ENCODE measurements around the gene SPACA5. TPM values are rescaled to one million over a fixed set of nuclear protein-coding genes. Genes with fewer than 3 reads are reported as not detected.
"Not testable (repeated sequence)": the region's sequence is repeated elsewhere in the genome, so short reads cannot be mapped to it uniquely, and the experiment has no call there.

SPACA5 gene
- total RNA-seq, 1 donor, result not detected

DNA sequence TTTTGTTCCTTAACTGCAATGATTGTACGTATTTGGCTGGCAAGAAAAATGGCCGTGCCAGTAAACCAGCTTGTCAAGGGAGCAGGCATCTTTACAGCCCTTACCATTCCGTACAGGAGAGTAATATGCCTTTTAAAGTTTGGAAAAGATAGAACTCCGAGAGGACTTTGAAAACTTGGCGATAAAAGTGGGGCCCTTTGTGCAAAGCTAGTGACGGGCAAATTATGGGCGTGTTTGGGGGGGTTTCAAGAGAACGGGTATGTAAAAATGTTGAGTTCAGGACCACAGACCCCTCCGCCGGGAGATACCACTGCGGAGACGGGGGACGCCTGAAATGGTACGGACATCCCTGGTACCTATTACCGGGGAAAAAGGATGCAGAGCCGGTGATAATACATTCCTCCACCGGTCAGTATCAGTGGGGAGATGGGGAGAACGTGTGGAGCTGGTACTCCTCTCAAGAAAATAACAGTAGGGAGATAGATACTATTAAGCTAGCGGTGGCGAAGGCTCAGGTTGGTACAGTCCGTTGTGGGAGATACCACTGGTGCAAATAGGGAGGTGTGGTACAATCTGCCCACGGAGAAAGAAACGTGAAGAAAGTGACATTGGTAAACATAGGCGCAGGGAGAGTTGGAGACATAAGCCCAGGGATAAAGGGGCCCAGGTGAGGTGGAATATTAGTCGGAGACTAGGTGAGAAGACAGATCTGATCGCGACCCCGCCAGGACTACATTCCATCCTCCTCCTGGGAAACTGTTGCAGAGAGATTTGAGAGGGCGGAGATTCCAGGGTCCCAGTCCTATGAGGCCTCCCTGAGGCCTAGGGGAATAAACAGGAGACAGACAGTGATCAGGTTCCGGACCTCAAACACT is 14.5 kb downstream of the SPACA5 start:
- DNase-seq (ENCODE audit: low read depth in 2 of 3, low spot score in 2 of 3), result peak; percentile 58 to 87 (median 84)

- no peak for DNase-seq (ENCODE audit: low read depth in 2 of 3, low spot score in 2 of 3)
Observed at GRCh38 chrX:48022100-48022499, 15.3 kb downstream of the SPACA5 start.

DNA sequence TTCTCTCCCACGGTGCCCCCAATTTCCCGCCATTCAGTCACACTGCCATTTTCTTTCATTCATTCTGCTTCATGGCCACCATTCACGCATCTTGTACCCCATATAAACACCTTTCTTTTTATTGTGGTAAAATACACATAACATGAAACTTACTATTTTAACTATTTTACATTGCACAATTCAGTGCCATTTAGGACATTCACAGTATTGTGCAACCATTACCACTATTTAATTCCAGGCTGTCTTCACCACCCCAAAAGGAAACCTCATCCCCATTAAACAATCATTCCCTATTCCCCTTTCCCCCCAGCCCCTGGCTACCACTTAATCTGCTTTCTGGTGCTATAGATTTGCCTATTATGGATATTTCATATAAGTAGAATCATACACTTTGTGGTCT is 15.9 kb downstream of the SPACA5 start:
- no peak for DNase-seq (ENCODE audit: low read depth in 2 of 3, low spot score in 2 of 3)

- peak in 2 of 3 donors; percentile 50 to 67 for DNase-seq (ENCODE audit: low read depth in 2 of 3, low spot score in 2 of 3)
Observed at GRCh38 chrX:48025561-48025960, 18.8 kb downstream of the SPACA5 start.

DNA sequence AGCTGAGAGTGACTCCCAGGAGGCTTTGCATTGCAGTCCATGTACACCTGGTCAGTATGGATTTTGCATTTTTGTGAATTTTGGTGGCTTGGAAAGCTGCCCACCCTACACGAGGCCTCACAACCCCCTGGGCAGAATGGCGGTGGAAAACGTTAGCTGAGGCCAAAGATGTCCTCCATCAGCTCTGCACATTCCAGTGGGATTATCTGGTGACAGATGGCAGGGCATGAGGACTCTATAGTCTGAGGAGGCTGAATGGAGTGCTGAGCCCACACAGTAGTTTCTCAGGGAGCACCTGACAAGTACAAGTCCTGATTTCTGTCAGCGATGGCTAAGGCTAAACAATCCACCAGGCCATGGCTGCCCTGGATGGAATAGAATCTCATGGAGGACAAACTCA is 20.8 kb downstream of the SPACA5 start:
- not testable (repeated sequence) for DNase-seq (ENCODE audit: low read depth in 2 of 3, low spot score in 2 of 3)

GRCh38 chrX:48028091-48028490 is 21.3 kb downstream of the SPACA5 start:
- no peak for DNase-seq (ENCODE audit: low read depth in 2 of 3, low spot score in 2 of 3)

GRCh38 chrX:48030237-48030636 is 23.4 kb downstream of the SPACA5 start:
- no peak for DNase-seq (ENCODE audit: low read depth in 2 of 3, low spot score in 2 of 3)

DNA sequence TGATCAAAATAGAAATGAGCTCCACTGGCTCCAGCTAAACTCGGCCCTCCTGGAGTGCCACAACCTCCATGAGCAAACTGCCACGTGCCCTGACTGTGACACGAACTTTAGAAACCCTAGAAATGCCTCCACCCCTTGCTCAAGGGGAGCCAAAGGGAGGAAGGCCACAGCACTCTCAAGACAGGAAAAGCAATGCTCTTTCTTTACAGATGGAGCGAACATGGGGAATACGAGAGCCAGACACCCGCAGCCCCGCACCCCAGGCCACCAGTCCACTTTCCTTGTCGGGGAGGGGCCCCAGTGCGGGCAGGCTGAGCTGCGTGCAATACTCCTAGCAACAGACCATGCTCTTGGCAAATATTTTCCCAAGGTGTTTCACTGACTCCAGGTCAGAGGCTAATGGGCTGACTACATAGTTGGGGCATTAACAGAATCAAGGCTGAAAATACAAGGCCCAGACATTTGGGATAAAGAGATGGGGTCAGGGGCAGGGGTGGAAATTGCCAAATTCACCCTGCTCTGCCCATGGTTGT is 23.9 kb downstream of the SPACA5 start:
- DNase-seq (ENCODE audit: low read depth in 2 of 3, low spot score in 2 of 3), result not testable (repeated sequence)

- no peak for DNase-seq (ENCODE audit: low read depth in 2 of 3, low spot score in 2 of 3)
Observed at GRCh38 chrX:48035891-48036290, 29.1 kb downstream of the SPACA5 start.

DNA sequence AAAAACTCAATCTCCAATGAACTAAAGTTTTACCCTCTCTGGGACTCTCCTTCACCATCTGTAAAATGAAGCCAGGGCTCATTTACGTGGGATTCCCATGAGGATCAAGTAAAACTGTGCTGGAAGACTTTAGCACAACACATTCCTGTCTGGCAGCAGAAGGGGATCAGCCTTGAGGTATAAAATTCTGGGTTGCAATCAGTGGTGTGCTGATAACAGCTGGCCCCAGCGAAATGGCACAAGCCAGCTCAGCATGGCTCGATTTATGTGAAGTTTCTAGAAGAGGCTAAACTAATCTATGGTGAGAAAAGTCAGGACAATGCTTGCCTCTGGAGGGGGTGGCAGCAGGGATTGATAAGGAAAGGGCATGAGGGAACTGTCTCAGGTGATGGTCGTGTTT is 36.3 kb downstream of the SPACA5 start:
- DNase-seq (ENCODE audit: low read depth in 2 of 3, low spot score in 2 of 3), result no peak

- no peak for DNase-seq (ENCODE audit: low read depth in 2 of 3, low spot score in 2 of 3)
Observed at GRCh38 chrX:48045410-48046311, 38.9 kb downstream of the SPACA5 start.

- DNase-seq (ENCODE audit: low read depth in 2 of 3, low spot score in 2 of 3), result no peak
Observed at GRCh38 chrX:48046846-48047245, 40.1 kb downstream of the SPACA5 start.

GRCh38 chrX:48058621-48059295 is 52.0 kb downstream of the SPACA5 start:
- DNase-seq (ENCODE audit: low read depth in 2 of 3, low spot score in 2 of 3), result no peak

- DNase-seq (ENCODE audit: low read depth in 2 of 3, low spot score in 2 of 3), result no peak
Observed at GRCh38 chrX:48059296-48059639, 52.5 kb downstream of the SPACA5 start.

Other genes starting within 250 kb of the SPACA5 start
- 3.8 TPM for gene ZNF81, start 170.1 kb upstream of the SPACA5 start, total RNA-seq
- 2.2 TPM for gene ZNF182, start 3.0 kb upstream of the SPACA5 start, total RNA-seq
- 1.3 TPM for gene ZNF630, start 64.7 kb downstream of the SPACA5 start, total RNA-seq
- not detected for gene SPACA5B, start 123.6 kb downstream of the SPACA5 start, total RNA-seq
- gene SSX5, start 189.8 kb downstream of the SPACA5 start, total RNA-seq, result not detected
- gene SSX1, start 248.4 kb downstream of the SPACA5 start, total RNA-seq, result not detected

All from hematopoietic multipotent progenitor cell (in vitro differentiated cells).